ENCODE measurements around the gene SETD5. TPM values are rescaled to one million over a fixed set of nuclear protein-coding genes. Genes with fewer than 3 reads are reported as not detected.

The SETD5 gene
- total RNA-seq, 2 donors from 2014 or later, result 102 to 131 TPM

DNA sequence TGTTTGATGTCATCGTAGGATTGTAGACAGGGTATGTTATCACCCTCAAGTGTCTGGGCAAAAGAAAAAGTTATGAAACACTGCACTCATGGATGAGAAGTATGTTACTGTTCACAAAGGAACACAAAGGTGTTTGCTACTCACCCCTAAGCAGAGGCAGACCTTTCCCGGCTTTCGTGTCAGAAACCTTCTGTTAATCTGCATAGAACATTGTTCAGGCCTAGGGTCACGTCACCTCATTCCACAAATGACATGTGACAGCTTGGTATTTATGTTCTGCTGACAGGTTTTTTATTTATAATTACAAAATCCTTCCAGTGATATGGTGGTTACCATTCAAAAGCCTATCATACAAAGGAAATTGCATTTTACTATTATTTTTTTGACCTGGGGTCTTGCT, 18.1 kb upstream of the SETD5 start:
- Histone ChIP-seq H3K27ac (no peak overlapping the region), H3K36me3 (peaks cover 32% of the 10 kb centered on the region), H3K27me3 (replicated peaks; ENCODE audit: insufficient read depth) (no peaks in the 10 kb centered on the region), H3K4me1 (ENCODE audit: control insufficient read depth in 1 of 2, low read depth in 2 of 2) (no peaks in the 10 kb centered on the region), H3K9me3 (no peaks in the 10 kb centered on the region), H3K4me3 (no peak overlapping the region)
- ATAC-seq (ENCODE audit: insufficient number of reproducible peaks, low FRiP score, low read depth) (no peak), DNase-seq (ENCODE audit: low spot score) (no peak)
- TF ChIP-seq, protein P1, sequence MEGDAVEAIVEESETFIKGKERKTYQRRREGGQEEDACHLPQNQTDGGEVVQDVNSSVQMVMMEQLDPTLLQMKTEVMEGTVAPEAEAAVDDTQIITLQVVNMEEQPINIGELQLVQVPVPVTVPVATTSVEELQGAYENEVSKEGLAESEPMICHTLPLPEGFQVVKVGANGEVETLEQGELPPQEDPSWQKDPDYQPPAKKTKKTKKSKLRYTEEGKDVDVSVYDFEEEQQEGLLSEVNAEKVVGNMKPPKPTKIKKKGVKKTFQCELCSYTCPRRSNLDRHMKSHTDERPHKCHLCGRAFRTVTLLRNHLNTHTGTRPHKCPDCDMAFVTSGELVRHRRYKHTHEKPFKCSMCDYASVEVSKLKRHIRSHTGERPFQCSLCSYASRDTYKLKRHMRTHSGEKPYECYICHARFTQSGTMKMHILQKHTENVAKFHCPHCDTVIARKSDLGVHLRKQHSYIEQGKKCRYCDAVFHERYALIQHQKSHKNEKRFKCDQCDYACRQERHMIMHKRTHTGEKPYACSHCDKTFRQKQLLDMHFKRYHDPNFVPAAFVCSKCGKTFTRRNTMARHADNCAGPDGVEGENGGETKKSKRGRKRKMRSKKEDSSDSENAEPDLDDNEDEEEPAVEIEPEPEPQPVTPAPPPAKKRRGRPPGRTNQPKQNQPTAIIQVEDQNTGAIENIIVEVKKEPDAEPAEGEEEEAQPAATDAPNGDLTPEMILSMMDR (IDR thresholded peaks at IDR 0.05), result no peak

DNA sequence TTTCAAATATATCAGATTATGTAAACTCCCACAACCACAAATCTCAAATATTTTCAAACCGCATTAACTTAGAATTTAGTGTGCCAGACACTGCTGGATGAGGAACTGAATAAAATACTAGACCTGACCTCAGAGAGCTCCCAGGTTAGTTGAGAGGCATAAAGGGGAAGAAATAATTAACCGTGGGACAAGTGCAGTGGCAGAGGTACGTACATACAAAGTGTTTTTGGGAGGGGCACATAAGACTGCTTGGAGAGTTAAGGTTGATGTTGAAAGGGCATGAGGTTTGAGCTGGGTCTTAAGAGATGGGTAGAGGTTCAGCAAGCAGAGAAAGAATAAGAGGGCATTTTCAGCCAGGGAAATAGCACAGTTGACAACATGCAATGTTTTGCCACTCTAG, 17.4 kb upstream of the SETD5 start:
- H3K9me3 ChIP-seq, result no peaks in the 10 kb centered on the region
- peaks cover 32% of the 10 kb centered on the region for H3K36me3 ChIP-seq
- no peak for ATAC-seq (ENCODE audit: insufficient number of reproducible peaks, low FRiP score, low read depth)
- DNase-seq (ENCODE audit: low spot score), result no peak
- H3K4me3 ChIP-seq, result no peak overlapping the region
- TF ChIP-seq, protein P1 (IDR thresholded peaks at IDR 0.05), result no peak
- no peaks in the 10 kb centered on the region for H3K4me1 ChIP-seq (ENCODE audit: control insufficient read depth in 1 of 2, low read depth in 2 of 2)
- no peaks in the 10 kb centered on the region for H3K27me3 ChIP-seq (replicated peaks; ENCODE audit: insufficient read depth)
- no peak overlapping the region for H3K27ac ChIP-seq

DNA sequence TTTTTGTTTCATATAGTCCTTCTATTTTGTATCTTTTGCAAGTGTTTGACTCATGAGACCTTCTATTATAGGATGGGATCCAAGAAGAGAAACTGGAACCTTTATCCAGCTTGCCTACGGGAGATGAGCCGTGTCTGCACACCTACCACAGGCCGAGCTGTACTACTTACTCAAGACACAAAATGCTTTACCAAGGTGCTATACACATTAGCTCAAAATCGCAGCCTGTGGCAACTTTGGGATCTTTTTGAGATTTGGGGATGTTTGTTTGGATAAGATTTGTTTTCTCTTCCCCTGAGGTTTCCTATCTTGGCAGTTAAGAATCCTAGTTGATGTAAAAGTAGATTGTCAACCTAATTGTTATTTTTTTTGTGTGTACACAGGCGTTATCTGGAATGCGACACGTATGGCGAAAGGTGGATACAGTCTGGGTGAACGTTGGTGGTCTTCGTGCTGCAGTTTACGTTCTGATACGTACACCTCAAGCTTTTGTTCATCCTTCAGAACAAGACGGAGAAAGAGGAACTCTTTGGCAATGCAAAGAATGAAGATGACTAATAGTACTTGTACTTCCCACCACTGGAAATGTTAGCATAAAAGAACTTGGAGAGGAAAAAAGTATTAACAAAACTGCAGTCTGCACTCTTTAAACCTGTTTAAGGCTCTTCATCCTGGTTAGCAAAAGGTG, 13.1 kb upstream of the SETD5 start:
- H3K4me1 ChIP-seq (ENCODE audit: control insufficient read depth in 1 of 2, low read depth in 2 of 2), result no peaks in the 10 kb centered on the region
- H3K27me3 ChIP-seq (replicated peaks; ENCODE audit: insufficient read depth), result no peaks in the 10 kb centered on the region
- peaks cover 36% of the 10 kb centered on the region for H3K36me3 ChIP-seq
- TF ChIP-seq, protein P1 (IDR thresholded peaks at IDR 0.05), result no peak
- H3K9me3 ChIP-seq, result no peaks in the 10 kb centered on the region
- no peak overlapping the region for H3K4me3 ChIP-seq
- no peak for DNase-seq (ENCODE audit: low spot score)
- ATAC-seq (ENCODE audit: insufficient number of reproducible peaks, low FRiP score, low read depth), result no peak
- H3K27ac ChIP-seq, result no peak overlapping the region

DNA sequence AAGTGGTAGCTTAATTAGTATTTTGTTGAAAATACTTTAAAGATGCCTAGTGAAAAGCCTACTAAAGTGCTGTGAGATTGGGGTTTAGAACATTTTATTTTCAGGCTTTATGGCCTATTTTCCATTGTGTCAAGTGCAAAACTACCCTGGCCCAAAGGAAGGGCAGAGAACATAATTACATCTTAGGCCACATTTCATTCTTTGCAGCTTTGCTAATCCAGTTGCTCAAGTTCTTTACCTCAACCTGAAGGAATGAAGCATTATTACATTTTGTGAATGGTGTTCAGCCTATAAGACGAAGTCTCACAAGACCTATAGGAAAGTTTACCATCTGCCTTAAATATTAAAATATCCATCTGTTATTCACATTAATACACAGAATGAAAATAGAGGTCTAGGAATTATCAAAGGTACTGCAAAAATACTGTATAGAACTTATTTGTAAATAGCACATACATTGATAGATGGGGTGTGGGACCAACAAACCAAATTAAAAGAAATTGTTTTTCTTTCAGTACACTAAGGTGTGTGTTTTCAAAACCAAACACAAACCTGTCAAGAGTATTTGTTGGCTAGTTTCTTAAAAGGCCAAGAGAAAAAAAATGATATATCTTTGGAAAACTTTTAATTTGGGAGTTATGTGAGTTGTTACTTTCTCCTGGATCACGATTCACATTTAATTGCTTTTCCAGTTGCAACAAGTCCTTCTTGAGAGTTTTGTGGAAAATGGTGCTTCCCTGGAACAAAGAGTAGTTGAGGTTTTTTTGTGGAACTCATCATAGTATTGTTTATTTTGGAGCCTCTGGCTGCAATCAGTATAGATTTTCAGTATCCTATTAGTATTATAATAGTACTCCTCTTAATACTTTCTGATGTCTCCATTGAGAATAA, 12.0 kb upstream of the SETD5 start:
- H3K36me3 ChIP-seq, result peaks cover 44% of the 10 kb centered on the region

DNA sequence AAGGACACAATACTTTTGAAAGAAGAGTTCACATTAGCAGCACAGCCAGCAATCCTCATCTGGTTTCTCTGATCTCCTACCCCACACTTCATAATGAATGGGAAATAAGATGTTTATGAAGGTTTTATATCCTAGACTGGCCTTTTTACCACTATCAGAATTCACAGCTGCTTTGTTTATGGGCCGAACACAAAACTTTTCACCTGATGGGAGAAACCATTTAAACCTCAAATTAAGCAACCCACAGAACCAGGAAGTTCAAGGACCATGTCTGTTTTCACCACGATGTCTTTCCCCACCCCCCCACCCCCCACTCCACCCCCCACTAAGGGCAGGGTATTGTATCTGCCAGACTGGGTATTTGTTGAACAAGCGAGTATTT, 11.3 kb upstream of the SETD5 start:
- Histone ChIP-seq H3K27me3 (replicated peaks; ENCODE audit: insufficient read depth) (no peaks in the 10 kb centered on the region), H3K4me1 (ENCODE audit: control insufficient read depth in 1 of 2, low read depth in 2 of 2) (no peaks in the 10 kb centered on the region), H3K27ac (no peak overlapping the region), H3K9me3 (no peaks in the 10 kb centered on the region), H3K36me3 (peaks cover 47% of the 10 kb centered on the region), H3K4me3 (no peak overlapping the region)
- DNase-seq (ENCODE audit: low spot score) (no peak), ATAC-seq (ENCODE audit: insufficient number of reproducible peaks, low FRiP score, low read depth) (no peak)
- TF ChIP-seq, protein P1 (IDR thresholded peaks at IDR 0.05), result no peak

More for the DNA sequence above, 12.0 kb upstream of the SETD5 start:
- Histone ChIP-seq H3K4me1 (ENCODE audit: control insufficient read depth in 1 of 2, low read depth in 2 of 2) (no peaks in the 10 kb centered on the region), H3K27me3 (replicated peaks; ENCODE audit: insufficient read depth) (no peaks in the 10 kb centered on the region), H3K4me3 (no peak overlapping the region), H3K27ac (no peak overlapping the region), H3K9me3 (no peaks in the 10 kb centered on the region)
- no peak for ATAC-seq (ENCODE audit: insufficient number of reproducible peaks, low FRiP score, low read depth)
- TF ChIP-seq, protein P1 (IDR thresholded peaks at IDR 0.05), result no peak
- DNase-seq (ENCODE audit: low spot score), result no peak

Data from thoracic aorta (tissue), 2 donors.